ENCODE results near the gene CSRNP3. TPM values are rescaled to one million over a fixed set of nuclear protein-coding genes. Genes with fewer than 3 reads are reported as not detected.

The CSRNP3 gene
- total RNA-seq, 1 experiment from 2014 or later, result 1.3 TPM

DNA sequence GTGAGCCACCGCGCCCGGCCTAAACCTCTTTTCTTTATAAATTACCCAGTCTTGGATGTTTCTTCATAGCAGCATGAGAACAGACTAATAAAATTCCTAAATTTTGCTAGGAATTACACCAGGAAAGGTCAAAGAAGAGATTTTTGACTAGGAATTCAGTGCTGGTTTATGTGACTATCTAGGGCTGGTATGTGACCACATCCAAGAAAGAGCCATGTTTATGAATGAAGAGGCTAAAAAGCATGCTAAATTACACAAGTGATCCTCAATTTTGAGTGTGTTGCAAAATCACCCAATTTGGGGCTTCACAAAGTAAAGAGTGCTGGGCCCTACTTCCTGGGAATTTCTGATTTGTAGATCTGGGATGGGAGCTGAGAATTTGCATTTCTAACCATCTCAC is 123.6 kb downstream of the CSRNP3 start:
- TF ChIP-seq, protein P1, sequence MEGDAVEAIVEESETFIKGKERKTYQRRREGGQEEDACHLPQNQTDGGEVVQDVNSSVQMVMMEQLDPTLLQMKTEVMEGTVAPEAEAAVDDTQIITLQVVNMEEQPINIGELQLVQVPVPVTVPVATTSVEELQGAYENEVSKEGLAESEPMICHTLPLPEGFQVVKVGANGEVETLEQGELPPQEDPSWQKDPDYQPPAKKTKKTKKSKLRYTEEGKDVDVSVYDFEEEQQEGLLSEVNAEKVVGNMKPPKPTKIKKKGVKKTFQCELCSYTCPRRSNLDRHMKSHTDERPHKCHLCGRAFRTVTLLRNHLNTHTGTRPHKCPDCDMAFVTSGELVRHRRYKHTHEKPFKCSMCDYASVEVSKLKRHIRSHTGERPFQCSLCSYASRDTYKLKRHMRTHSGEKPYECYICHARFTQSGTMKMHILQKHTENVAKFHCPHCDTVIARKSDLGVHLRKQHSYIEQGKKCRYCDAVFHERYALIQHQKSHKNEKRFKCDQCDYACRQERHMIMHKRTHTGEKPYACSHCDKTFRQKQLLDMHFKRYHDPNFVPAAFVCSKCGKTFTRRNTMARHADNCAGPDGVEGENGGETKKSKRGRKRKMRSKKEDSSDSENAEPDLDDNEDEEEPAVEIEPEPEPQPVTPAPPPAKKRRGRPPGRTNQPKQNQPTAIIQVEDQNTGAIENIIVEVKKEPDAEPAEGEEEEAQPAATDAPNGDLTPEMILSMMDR (IDR thresholded peaks at IDR 0.05; ENCODE audit: insufficient read depth in 1 of 2, low read depth in 1 of 2, low read length in 1 of 2, severe bottlenecking in 1 of 2, unreplicated experiment in 1 of 2), result no peak
- BruUV-seq (replicated peaks), result no TSS peak
- ChIA-PET POLR2A (no interaction called here), CTCF (no interaction called here)
- no peak overlapping the region for H3K27ac Mint-ChIP-seq (ENCODE audit: unreplicated experiment)
- intact Hi-C loops (cut with micrococcal nuclease; ENCODE audit: unreplicated experiment), result no loop called here
- DNase-seq, result no peak
- no peaks in the 10 kb centered on the region for H3K27me3 Mint-ChIP-seq (ENCODE audit: insufficient read depth, unreplicated experiment)
- no peak overlapping the region for H3K4me3 Mint-ChIP-seq (ENCODE audit: unreplicated experiment)
- H3K36me3 ChIP-seq (ENCODE audit: control insufficient read depth, insufficient read depth, low read length), result no peaks in the 10 kb centered on the region
- no peak overlapping the region for H3K4me3 ChIP-seq (ENCODE audit: low read depth, low read length)
- no peaks in the 10 kb centered on the region for H3K27me3 ChIP-seq (replicated peaks; ENCODE audit: control insufficient read depth, insufficient read depth, low read length)
- H3K4me1 Mint-ChIP-seq (ENCODE audit: low read depth, unreplicated experiment), result no peaks in the 10 kb centered on the region
- peaks cover 11% of the 10 kb centered on the region for H3K9me3 Mint-ChIP-seq (ENCODE audit: unreplicated experiment)
- no peaks in the 10 kb centered on the region for H3K4me1 ChIP-seq
- H3K36me3 Mint-ChIP-seq (ENCODE audit: insufficient read depth, unreplicated experiment), result no peaks in the 10 kb centered on the region
- H3K9me3 ChIP-seq, result 0 out of 2 replicates have a peak, but pooled peaks cover 9% of the 10 kb centered on the region

GRCh38 chr2:165594231-165594934 is 124.9 kb downstream of the CSRNP3 start:
- no TSS peak for BruUV-seq (replicated peaks)
- intact Hi-C loops (cut with micrococcal nuclease; ENCODE audit: unreplicated experiment), result no loop called here
- Mint-ChIP-seq H3K27me3 (ENCODE audit: insufficient read depth, unreplicated experiment) (no peaks in the 10 kb centered on the region), H3K36me3 (ENCODE audit: insufficient read depth, unreplicated experiment) (no peaks in the 10 kb centered on the region), H3K9me3 (ENCODE audit: unreplicated experiment) (peaks cover 11% of the 10 kb centered on the region), H3K27ac (ENCODE audit: unreplicated experiment) (no peak overlapping the region), H3K4me1 (ENCODE audit: low read depth, unreplicated experiment) (no peaks in the 10 kb centered on the region), H3K4me3 (ENCODE audit: unreplicated experiment) (no peak overlapping the region)
- TF ChIP-seq, protein P1 (IDR thresholded peaks at IDR 0.05; ENCODE audit: insufficient read depth in 1 of 2, low read depth in 1 of 2, low read length in 1 of 2, severe bottlenecking in 1 of 2, unreplicated experiment in 1 of 2), result no peak
- H3K36me3 ChIP-seq (ENCODE audit: control insufficient read depth, insufficient read depth, low read length), result no peaks in the 10 kb centered on the region
- H3K9me3 ChIP-seq, result 0 out of 2 replicates have a peak, but pooled peaks cover 9% of the 10 kb centered on the region
- H3K4me3 ChIP-seq (ENCODE audit: low read depth, low read length), result no peak overlapping the region
- H3K27me3 ChIP-seq (replicated peaks; ENCODE audit: control insufficient read depth, insufficient read depth, low read length), result no peaks in the 10 kb centered on the region
- ChIA-PET CTCF (no interaction called here), POLR2A (no interaction called here)
- no peaks in the 10 kb centered on the region for H3K4me1 ChIP-seq
- no peak for DNase-seq

DNA sequence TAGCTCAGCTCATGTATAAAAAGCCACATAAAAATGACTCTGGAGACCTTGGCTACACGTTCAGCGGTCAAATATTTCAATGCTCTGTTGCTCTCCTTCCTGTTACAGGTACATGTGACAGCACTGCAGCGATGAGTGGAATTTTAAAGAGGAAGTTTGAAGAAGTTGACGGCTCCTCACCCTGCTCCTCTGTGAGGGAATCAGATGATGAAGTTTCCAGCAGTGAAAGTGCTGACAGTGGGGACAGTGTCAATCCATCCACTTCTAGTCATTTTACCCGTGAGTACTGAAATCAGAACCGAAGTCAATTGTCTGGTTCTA is 125.4 kb downstream of the CSRNP3 start:
- Histone ChIP-seq H3K27me3 (replicated peaks; ENCODE audit: control insufficient read depth, insufficient read depth, low read length) (no peaks in the 10 kb centered on the region), H3K36me3 (ENCODE audit: control insufficient read depth, insufficient read depth, low read length) (no peaks in the 10 kb centered on the region), H3K4me1 (no peaks in the 10 kb centered on the region), H3K9me3 (0 out of 2 replicates have a peak, but pooled peaks cover 9% of the 10 kb centered on the region), H3K4me3 (ENCODE audit: low read depth, low read length) (no peak overlapping the region)
- intact Hi-C loops (cut with micrococcal nuclease; ENCODE audit: unreplicated experiment), result no loop called here
- Mint-ChIP-seq H3K27me3 (ENCODE audit: insufficient read depth, unreplicated experiment) (no peaks in the 10 kb centered on the region), H3K27ac (ENCODE audit: unreplicated experiment) (no peak overlapping the region), H3K4me1 (ENCODE audit: low read depth, unreplicated experiment) (no peaks in the 10 kb centered on the region), H3K4me3 (ENCODE audit: unreplicated experiment) (no peak overlapping the region), H3K9me3 (ENCODE audit: unreplicated experiment) (peaks cover 11% of the 10 kb centered on the region), H3K36me3 (ENCODE audit: insufficient read depth, unreplicated experiment) (no peaks in the 10 kb centered on the region)
- CTCF ChIA-PET, result no interaction called here
- no peak for DNase-seq
- TF ChIP-seq, protein P1 (IDR thresholded peaks at IDR 0.05; ENCODE audit: insufficient read depth in 1 of 2, low read depth in 1 of 2, low read length in 1 of 2, severe bottlenecking in 1 of 2, unreplicated experiment in 1 of 2), result no peak
- POLR2A ChIA-PET, result no interaction called here
- no TSS peak for BruUV-seq (replicated peaks)

Data from Caco-2 (cell line).